ENCODE data around the gene ACOT13. TPM values are rescaled to one million over a fixed set of nuclear protein-coding genes. Genes with fewer than 3 reads are reported as not detected.

The ACOT13 gene
- polyA plus RNA-seq, 1 of the 3 experiments (the other 2 are of a cell fraction), result 18.0 TPM

GRCh38 chr6:24650365-24650764 lies 16.5 kb upstream of the ACOT13 start:
- Histone ChIP-seq H3K9me3 (no peaks in the 10 kb centered on the region), H3K4me3 (ENCODE audit: low read depth in 2 of 2, low read length in 1 of 2) (no peak overlapping the region), H3K79me2 (ENCODE audit: insufficient read depth) (no peaks in the 10 kb centered on the region), H3K4me1 (ENCODE audit: control insufficient read depth in 1 of 2, insufficient read depth in 2 of 2, low read depth in 1 of 2, low read length in 1 of 2) (peaks cover 0 to 3% of the 10 kb centered on the region in 2 experiments; a peak in 3 of 4 replicates), H3K27ac (ENCODE audit: low read depth in 2 of 2, low read length in 1 of 2) (no peak overlapping the region), H4K20me1 (ENCODE audit: insufficient read depth) (no peaks in the 10 kb centered on the region; the same call in 1 of the 2 replicates), H3K9ac (no peak overlapping the region), H3F3A (replicated peaks; ENCODE audit: insufficient read depth) (peaks cover 4% of the 10 kb centered on the region), H3K27me3 (ENCODE audit: insufficient read depth) (no peaks in the 10 kb centered on the region), H2AFZ (ENCODE audit: low read depth) (no peak overlapping the region), H3K9me2 (no peaks in the 10 kb centered on the region), H3K36me3 (replicated peaks in 1 of 2; ENCODE audit: control insufficient read depth in 1 of 2, insufficient read depth in 2 of 2, low read length in 1 of 2) (peaks cover 39 to 48% of the 10 kb centered on the region in 2 experiments), H3K4me2 (no peak overlapping the region)
- POLR2A ChIA-PET, result no interaction called here
- CTCF ChIA-PET, result interaction anchor here (0.7 kb wide), 1 partner anchor 68 kb away, joined by 3 read pairs; no protein-coding TSS in a partner anchor
- 8% methylated on average over 3 of the region's 3 CpGs for WGBS (ENCODE audit: low lambda C conversion rate)
- DNase-seq, result no peak
- no peak for TF ChIP-seq TCF12 (IDR thresholded peaks at IDR 0.05)
- no peak for TF ChIP-seq MAX (IDR thresholded peaks at IDR 0.05; ENCODE audit: low read depth)
- TF ChIP-seq MEF2A (IDR thresholded peaks at IDR 0.05; ENCODE audit: borderline replicate concordance, low read depth), result no peak
- TF ChIP-seq YY1 (IDR thresholded peaks at IDR 0.05; ENCODE audit: low read depth), result no peak
- TF ChIP-seq, protein P1, sequence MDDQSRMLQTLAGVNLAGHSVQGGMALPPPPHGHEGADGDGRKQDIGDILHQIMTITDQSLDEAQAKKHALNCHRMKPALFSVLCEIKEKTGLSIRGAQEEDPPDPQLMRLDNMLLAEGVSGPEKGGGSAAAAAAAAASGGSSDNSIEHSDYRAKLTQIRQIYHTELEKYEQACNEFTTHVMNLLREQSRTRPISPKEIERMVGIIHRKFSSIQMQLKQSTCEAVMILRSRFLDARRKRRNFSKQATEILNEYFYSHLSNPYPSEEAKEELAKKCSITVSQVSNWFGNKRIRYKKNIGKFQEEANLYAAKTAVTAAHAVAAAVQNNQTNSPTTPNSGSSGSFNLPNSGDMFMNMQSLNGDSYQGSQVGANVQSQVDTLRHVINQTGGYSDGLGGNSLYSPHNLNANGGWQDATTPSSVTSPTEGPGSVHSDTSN (IDR thresholded peaks at IDR 0.05), result no peak
- no peak for TF ChIP-seq ELF1 (IDR thresholded peaks at IDR 0.05)
- TF ChIP-seq FOXJ3 (CRISPR knock-in tag; IDR thresholded peaks at IDR 0.05), result no peak

GRCh38 chr6:24655215-24655614 lies 11.7 kb upstream of the ACOT13 start:
- Histone ChIP-seq H3K4me1 (ENCODE audit: control insufficient read depth in 1 of 2, insufficient read depth in 2 of 2, low read depth in 1 of 2, low read length in 1 of 2) (no peaks in the 10 kb centered on the region; a peak in 3 of 4 replicates), H4K20me1 (ENCODE audit: insufficient read depth) (no peaks in the 10 kb centered on the region; the same call in 1 of the 2 replicates), H3K9me3 (no peaks in the 10 kb centered on the region), H3F3A (replicated peaks; ENCODE audit: insufficient read depth) (no peaks in the 10 kb centered on the region), H2AFZ (ENCODE audit: low read depth) (no peak overlapping the region), H3K36me3 (replicated peaks in 1 of 2; ENCODE audit: control insufficient read depth in 1 of 2, insufficient read depth in 2 of 2, low read length in 1 of 2) (peaks cover 66 to 73% of the 10 kb centered on the region in 2 experiments), H3K9me2 (no peaks in the 10 kb centered on the region), H3K27ac (ENCODE audit: low read depth in 2 of 2, low read length in 1 of 2) (no peak overlapping the region; a peak in 1 of 4 replicates), H3K9ac (no peak overlapping the region), H3K79me2 (ENCODE audit: insufficient read depth) (peaks cover 4% of the 10 kb centered on the region; the same call in 1 of the 2 replicates), H3K27me3 (ENCODE audit: insufficient read depth) (no peaks in the 10 kb centered on the region), H3K4me2 (no peak overlapping the region), H3K4me3 (ENCODE audit: low read depth in 2 of 2, low read length in 1 of 2) (no peak overlapping the region)
- no peak for DNase-seq
- ChIA-PET POLR2A (no interaction called here), CTCF (interaction anchor here (0.8 to 1.5 kb wide), 3 partner anchors 12 to 71 kb away, joined by 3 to 5 read pairs (median 3); partner anchors contain the start of genes ACOT13 and TDP2)
- 73% methylated on average over 1 of the region's 1 CpG for WGBS (ENCODE audit: low lambda C conversion rate)
- TF ChIP-seq FOXJ3 (CRISPR knock-in tag; IDR thresholded peaks at IDR 0.05) (no peak), RXRA (IDR thresholded peaks at IDR 0.05; ENCODE audit: borderline replicate concordance, low read depth) (no peak), RAD21 (IDR thresholded peaks at IDR 0.05; ENCODE audit: low read length) (no peak), SMC3 (IDR thresholded peaks at IDR 0.05; ENCODE audit: low read depth, low read length) (no peak), EP300 (IDR thresholded peaks at IDR 0.05; ENCODE audit: borderline replicate concordance in 1 of 2, low read depth in 1 of 2, low read length in 1 of 2) (no peak), EZH2phosphoT487 (IDR thresholded peaks at IDR 0.05; ENCODE audit: borderline replicate concordance, low read depth) (no peak), CHD2 (IDR thresholded peaks at IDR 0.05; ENCODE audit: low read length, partially characterized antibody) (no peak), ELF1 (IDR thresholded peaks at IDR 0.05) (no peak), YY1 (IDR thresholded peaks at IDR 0.05; ENCODE audit: low read depth) (no peak), NRF1 (IDR thresholded peaks at IDR 0.05; ENCODE audit: low read depth, low read length) (no peak), NFIC (IDR thresholded peaks at IDR 0.05; ENCODE audit: borderline replicate concordance) (no peak), TEAD4 (IDR thresholded peaks at IDR 0.05; ENCODE audit: borderline replicate concordance, insufficient read depth) (no peak), USF2 (IDR thresholded peaks at IDR 0.05; ENCODE audit: borderline replicate concordance, low read depth, low read length) (no peak), TAF1 (IDR thresholded peaks at IDR 0.05; ENCODE audit: borderline replicate concordance, low read depth, low read length) (no peak), RCOR1 (IDR thresholded peaks at IDR 0.05; ENCODE audit: low read length) (no peak), POLR2AphosphoS5 (IDR thresholded peaks at IDR 0.05; ENCODE audit: low read depth, low read length) (no peak), MXI1 (IDR thresholded peaks at IDR 0.05; ENCODE audit: low read depth, low read length) (no peak)
- TF ChIP-seq, protein P1 (IDR thresholded peaks at IDR 0.05), result no peak
- TF ChIP-seq, protein P2, sequence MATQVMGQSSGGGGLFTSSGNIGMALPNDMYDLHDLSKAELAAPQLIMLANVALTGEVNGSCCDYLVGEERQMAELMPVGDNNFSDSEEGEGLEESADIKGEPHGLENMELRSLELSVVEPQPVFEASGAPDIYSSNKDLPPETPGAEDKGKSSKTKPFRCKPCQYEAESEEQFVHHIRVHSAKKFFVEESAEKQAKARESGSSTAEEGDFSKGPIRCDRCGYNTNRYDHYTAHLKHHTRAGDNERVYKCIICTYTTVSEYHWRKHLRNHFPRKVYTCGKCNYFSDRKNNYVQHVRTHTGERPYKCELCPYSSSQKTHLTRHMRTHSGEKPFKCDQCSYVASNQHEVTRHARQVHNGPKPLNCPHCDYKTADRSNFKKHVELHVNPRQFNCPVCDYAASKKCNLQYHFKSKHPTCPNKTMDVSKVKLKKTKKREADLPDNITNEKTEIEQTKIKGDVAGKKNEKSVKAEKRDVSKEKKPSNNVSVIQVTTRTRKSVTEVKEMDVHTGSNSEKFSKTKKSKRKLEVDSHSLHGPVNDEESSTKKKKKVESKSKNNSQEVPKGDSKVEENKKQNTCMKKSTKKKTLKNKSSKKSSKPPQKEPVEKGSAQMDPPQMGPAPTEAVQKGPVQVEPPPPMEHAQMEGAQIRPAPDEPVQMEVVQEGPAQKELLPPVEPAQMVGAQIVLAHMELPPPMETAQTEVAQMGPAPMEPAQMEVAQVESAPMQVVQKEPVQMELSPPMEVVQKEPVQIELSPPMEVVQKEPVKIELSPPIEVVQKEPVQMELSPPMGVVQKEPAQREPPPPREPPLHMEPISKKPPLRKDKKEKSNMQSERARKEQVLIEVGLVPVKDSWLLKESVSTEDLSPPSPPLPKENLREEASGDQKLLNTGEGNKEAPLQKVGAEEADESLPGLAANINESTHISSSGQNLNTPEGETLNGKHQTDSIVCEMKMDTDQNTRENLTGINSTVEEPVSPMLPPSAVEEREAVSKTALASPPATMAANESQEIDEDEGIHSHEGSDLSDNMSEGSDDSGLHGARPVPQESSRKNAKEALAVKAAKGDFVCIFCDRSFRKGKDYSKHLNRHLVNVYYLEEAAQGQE (IDR thresholded peaks at IDR 0.05; ENCODE audit: low read depth, low read length), result no peak

All from SK-N-SH (cell line).